NCI-H526 (cell line): ENCODE measurements around the gene OVOL1.
A peak's percentile ranks its signal among the peaks of the same experiment; 100 is the strongest.

Experiments
- DNase-seq, 2 experiments: peaks; one replicate each; lab custom pipeline; 2025; lab: John Stamatoyannopoulos, UW

Gene OVOL1

GRCh38 chr11:65791719-65792213, 4.9 kb downstream of the OVOL1 start:
- peak in 1 of 2 experiments; percentile 40 for DNase-seq

GRCh38 chr11:65792456-65792855, 5.6 kb downstream of the OVOL1 start:
- DNase-seq = no peak

- peak; percentile 14 to 89 for DNase-seq
Observed at GRCh38 chr11:65793144-65793581, 6.3 kb downstream of the OVOL1 start.

GRCh38 chr11:65793625-65794400, 7.0 kb downstream of the OVOL1 start:
- DNase-seq = no peak

GRCh38 chr11:65794570-65795510, 8.0 kb downstream of the OVOL1 start:
- DNase-seq = no peak

GRCh38 chr11:65796726-65797601, 10.1 kb downstream of the OVOL1 start:
- no peak for DNase-seq

- DNase-seq = no peak
Observed at GRCh38 chr11:65797711-65798110, 10.8 kb downstream of the OVOL1 start.

GRCh38 chr11:65798882-65799281, 12.0 kb downstream of the OVOL1 start:
- DNase-seq = no peak

- no peak for DNase-seq
Observed at GRCh38 chr11:65801153-65801987, 14.5 kb downstream of the OVOL1 start.

- DNase-seq = no peak
Observed at GRCh38 chr11:65802841-65803240, 16.0 kb downstream of the OVOL1 start.

- DNase-seq = no peak
Observed at GRCh38 chr11:65803797-65804492, 17.1 kb downstream of the OVOL1 start.

GRCh38 chr11:65806979-65807378, 20.1 kb downstream of the OVOL1 start:
- DNase-seq = no peak

GRCh38 chr11:65808744-65809341, 22.0 kb downstream of the OVOL1 start:
- no peak for DNase-seq

- no peak for DNase-seq
Observed at GRCh38 chr11:65809496-65809895, 22.6 kb downstream of the OVOL1 start.

- DNase-seq = no peak
Observed at GRCh38 chr11:65810046-65810868, 23.4 kb downstream of the OVOL1 start.

- DNase-seq = no peak
Observed at GRCh38 chr11:65811764-65812475, 25.1 kb downstream of the OVOL1 start.

- DNase-seq = no peak
Observed at GRCh38 chr11:65814131-65814985, 27.5 kb downstream of the OVOL1 start.
